Activated CD4-positive, alpha-beta T cell treated with anti-CD3 and anti-CD28 coated beads, Interleukin-2, amount 10 ng/mL, durations not matched to agents 7 days and 5 days (primary cell): ENCODE results near the gene TPPP2. TPM values are rescaled to one million over a fixed set of nuclear protein-coding genes. Genes with fewer than 3 reads are reported as not detected.

Experiments
- CTCF ChIA-PET: fragments of 350-600 bp; sonication (Branson Sonifier 250); formaldehyde crosslinking; loops from one replicate; lab custom pipeline; 2021; ENCODE audit warnings: antibody characterized with exemption; lab: Charles Lee
- POLR2A ChIA-PET: fragments of 350-600 bp; sonication (Branson Sonifier 250); formaldehyde crosslinking; loops from one replicate; lab custom pipeline; 2021; ENCODE audit warnings: antibody characterized with exemption; lab: Charles Lee
- DNase-seq: peaks from one replicate; pipeline ENCODE4 v3.0.0-alpha.2; 2020
- H3K27ac Mint-ChIP-seq: one replicate; pipeline ENCODE4 v1.8.0; 2021; ENCODE audit warnings: mild to moderate bottlenecking, moderate library complexity, mixed read lengths
- H3K27me3 Mint-ChIP-seq: one replicate; pipeline ENCODE4 v1.8.0; 2021; ENCODE audit warnings: mixed read lengths
- H3K36me3 Mint-ChIP-seq: one replicate; pipeline ENCODE4 v1.8.0; 2021; ENCODE audit warnings: low read depth, mixed read lengths
- H3K4me1 Mint-ChIP-seq: one replicate; pipeline ENCODE4 v1.8.0; 2021; ENCODE audit warnings: mixed read lengths
- H3K4me3 Mint-ChIP-seq: one replicate; pipeline ENCODE4 v1.8.0; 2021; ENCODE audit warnings: mild to moderate bottlenecking, moderate library complexity, mixed read lengths
- H3K9me3 Mint-ChIP-seq: one replicate; pipeline ENCODE4 v1.8.0; 2021; ENCODE audit warnings: mixed read lengths
- total RNA-seq, 2 experiments: library from RNA; stranded (reverse); gene quantifications; one replicate each; pipeline ENCODE4 v1.2.3, GENCODE V29; 2021

The TPPP2 gene
- total RNA-seq, 2 experiments from 2014 or later = not detected

GRCh38 chr14:21070083-21070609 is 40.1 kb downstream of the TPPP2 start, which contains the start of gene ARHGEF40:
ARHGEF40 (plus strand) TSS chr14:21070304; CDS start chr14:21070397, 93 bp downstream.
- Mint-ChIP-seq H3K27ac (no peak within 1 kb of the TSS), H3K4me1 (peaks cover 34% of the 10 kb centered on the region), H3K27me3 (peaks cover 74% of the 10 kb centered on the region), H3K4me3 (peak within 1 kb of the TSS; percentile 61), H3K9me3 (no peaks in the 10 kb centered on the region), H3K36me3 (no peaks in the 10 kb centered on the region)
- ChIA-PET CTCF (interaction anchor here (1.9 to 3.1 kb wide), 6 partner anchors 12 to 55 kb away, joined by 4 to 25 read pairs (median 8); partner anchors contain the start of gene RNASE8), POLR2A (interaction anchor here (0.8 kb wide), 1 partner anchor 177 kb away, joined by 3 read pairs; no protein-coding TSS in a partner anchor)
- DNase-seq = no peak

DNA sequence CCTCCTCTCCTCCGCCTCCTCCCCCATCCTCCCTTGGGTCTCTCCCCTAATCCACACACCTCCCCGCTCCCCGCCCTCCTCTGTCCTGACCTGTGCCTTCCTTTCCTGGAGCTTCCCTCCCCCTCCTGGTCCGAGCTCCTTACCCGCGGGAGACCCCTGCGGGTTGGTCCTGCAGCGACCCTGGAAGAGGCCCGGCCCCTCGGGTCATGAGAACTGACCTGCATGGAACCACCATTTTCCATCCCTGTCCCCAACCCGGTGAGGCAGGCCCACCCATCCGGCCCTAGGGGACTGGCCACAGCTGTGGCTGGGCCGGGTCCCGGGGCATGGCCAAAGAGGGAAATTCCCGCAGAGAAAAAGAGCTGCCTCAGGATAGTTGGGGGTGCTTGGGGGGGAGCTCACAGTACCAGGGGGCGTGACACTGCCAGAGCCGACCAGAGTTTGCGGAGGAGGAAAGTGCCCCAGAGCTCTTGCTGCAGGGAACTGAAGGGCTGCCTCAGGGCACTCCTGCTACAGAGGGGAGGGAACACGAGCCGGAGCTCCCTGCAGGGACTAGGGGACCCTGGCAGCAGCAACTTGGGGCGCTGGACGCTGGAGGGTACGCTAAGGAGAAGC is 40.7 kb downstream of the TPPP2 start:
- no peak overlapping the region for H3K27ac Mint-ChIP-seq
- CTCF ChIA-PET = interaction anchor here (0.9 to 3.1 kb wide), 7 partner anchors 12 to 56 kb away, joined by 3 to 25 read pairs (median 7); partner anchors contain the start of gene RNASE8
- POLR2A ChIA-PET = interaction anchor here (0.8 kb wide), 1 partner anchor 176 kb away, joined by 3 read pairs; no protein-coding TSS in a partner anchor

DNA sequence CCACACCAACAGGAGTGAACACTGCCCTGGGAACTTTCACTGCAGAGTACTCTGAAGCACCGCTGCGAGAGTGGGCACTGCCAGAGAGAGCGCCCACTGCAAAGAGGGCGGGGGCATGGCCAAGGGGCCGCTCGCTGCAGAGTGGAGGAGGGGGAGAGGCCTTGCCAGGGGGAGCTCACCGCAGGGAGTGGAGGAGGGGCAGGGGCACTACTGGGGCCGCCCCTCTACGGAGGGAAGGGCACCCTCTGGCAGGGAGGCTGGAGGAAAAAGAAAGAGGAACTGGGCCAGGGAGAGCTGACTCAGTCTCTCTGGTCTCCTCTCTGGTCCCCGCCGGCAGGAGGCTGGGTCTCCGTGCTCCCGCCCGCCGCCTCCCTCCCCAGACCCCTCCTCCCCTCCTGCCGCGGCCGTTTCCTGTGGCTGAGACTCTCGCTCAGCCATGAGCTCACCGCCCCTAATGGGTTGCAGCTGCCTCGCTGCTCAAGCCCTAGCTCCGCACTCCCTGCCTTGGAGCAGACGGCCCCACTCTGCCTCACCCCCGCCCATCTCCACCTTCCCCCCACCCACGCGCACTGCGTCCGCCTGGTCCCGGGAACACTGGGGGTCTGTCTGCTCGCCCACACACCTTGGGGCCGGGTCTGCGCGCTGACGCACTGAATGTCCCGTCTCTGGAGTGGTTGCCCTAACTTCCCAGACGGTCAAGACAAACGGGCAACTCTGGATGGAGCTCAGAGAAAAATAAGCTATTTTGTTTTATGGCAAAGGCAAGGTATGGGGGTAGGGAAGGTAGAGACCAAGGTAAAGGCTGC is 41.4 kb downstream of the TPPP2 start:
- no peaks in the 10 kb centered on the region for H3K9me3 Mint-ChIP-seq
- no peaks in the 10 kb centered on the region for H3K36me3 Mint-ChIP-seq
- ChIA-PET POLR2A (interaction anchor here (0.5 to 0.8 kb wide), 2 partner anchors 151 to 176 kb away, joined by 3 to 5 read pairs; no protein-coding TSS in a partner anchor), CTCF (interaction anchor here (0.6 to 3.1 kb wide), 8 partner anchors 10 to 57 kb away, joined by 3 to 25 read pairs (median 6); partner anchors contain the start of gene RNASE8)
- H3K27me3 Mint-ChIP-seq = peaks cover 63% of the 10 kb centered on the region
- no peak overlapping the region for H3K27ac Mint-ChIP-seq
- peak; percentile 50 for DNase-seq
- H3K4me1 Mint-ChIP-seq = peaks cover 34% of the 10 kb centered on the region
- peak overlapping the region; percentile 61 for H3K4me3 Mint-ChIP-seq

More for the DNA sequence above, 40.7 kb downstream of the TPPP2 start:
- H3K9me3 Mint-ChIP-seq = no peaks in the 10 kb centered on the region
- peaks cover 34% of the 10 kb centered on the region for H3K4me1 Mint-ChIP-seq
- H3K36me3 Mint-ChIP-seq = no peaks in the 10 kb centered on the region
- peak overlapping the region; percentile 61 for H3K4me3 Mint-ChIP-seq
- no peak for DNase-seq
- peaks cover 69% of the 10 kb centered on the region for H3K27me3 Mint-ChIP-seq

GRCh38 chr14:21072031-21072473 is 42.0 kb downstream of the TPPP2 start:
- no peak overlapping the region for H3K27ac Mint-ChIP-seq
- H3K4me3 Mint-ChIP-seq = no peak overlapping the region
- no peak for DNase-seq
- no peaks in the 10 kb centered on the region for H3K9me3 Mint-ChIP-seq
- POLR2A ChIA-PET = interaction anchor here (0.5 kb wide), 1 partner anchor 150 kb away, joined by 5 read pairs; no protein-coding TSS in a partner anchor
- H3K36me3 Mint-ChIP-seq = no peaks in the 10 kb centered on the region
- H3K27me3 Mint-ChIP-seq = peaks cover 58% of the 10 kb centered on the region
- H3K4me1 Mint-ChIP-seq = peaks cover 34% of the 10 kb centered on the region
- CTCF ChIA-PET = interaction anchor here (1.9 to 3.1 kb wide), 6 partner anchors 14 to 57 kb away, joined by 4 to 25 read pairs (median 8); partner anchors contain the start of gene RNASE8

DNA sequence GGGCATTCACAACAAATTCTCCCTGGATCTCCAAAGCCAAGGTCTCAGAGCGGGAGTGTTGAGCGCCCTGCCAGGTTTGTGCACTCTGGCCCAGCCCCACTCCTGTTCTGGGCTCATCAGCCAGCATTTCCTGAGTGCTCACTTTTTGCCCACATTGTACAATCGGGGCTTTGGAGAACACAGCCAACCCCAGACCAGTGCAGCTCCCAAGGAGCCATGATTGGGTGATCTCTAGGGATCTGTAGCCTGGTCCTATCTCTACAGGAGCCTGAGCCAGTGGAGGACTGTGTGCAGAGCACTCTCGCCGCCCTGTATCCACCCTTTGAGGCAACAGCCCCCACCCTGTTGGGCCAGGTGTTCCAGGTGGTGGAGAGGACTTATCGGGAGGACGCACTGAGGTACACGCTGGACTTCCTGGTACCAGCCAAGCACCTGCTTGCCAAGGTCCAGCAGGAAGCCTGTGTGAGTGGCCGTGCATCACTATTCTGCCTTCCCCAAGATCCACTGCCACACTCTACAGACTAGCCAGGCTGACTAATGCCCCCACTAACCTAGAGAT is 42.8 kb downstream of the TPPP2 start:
- ChIA-PET POLR2A (no interaction called here), CTCF (interaction anchor here (0.9 to 3.1 kb wide), 5 partner anchors 10 to 55 kb away, joined by 3 to 25 read pairs (median 5); no protein-coding TSS in a partner anchor)
- Mint-ChIP-seq H3K27ac (no peak overlapping the region), H3K4me3 (no peak overlapping the region), H3K36me3 (no peaks in the 10 kb centered on the region), H3K9me3 (no peaks in the 10 kb centered on the region), H3K27me3 (peaks cover 50% of the 10 kb centered on the region), H3K4me1 (peaks cover 34% of the 10 kb centered on the region)
- no peak for DNase-seq

DNA sequence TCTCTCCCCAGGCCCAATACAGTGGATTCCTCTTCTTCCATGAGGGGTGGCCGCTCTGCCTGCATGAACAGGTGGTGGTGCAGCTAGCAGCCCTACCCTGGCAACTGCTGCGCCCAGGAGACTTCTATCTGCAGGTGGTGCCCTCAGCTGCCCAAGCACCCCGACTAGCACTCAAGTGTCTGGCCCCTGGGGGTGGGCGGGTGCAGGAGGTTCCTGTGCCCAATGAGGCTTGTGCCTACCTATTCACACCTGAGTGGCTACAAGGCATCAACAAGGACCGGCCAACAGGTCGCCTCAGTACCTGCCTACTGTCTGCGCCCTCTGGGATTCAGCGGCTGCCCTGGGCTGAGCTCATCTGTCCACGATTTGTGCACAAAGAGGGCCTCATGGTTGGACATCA is 43.9 kb downstream of the TPPP2 start:
- no peak for DNase-seq
- H3K27me3 Mint-ChIP-seq = peaks cover 42% of the 10 kb centered on the region
- peaks cover 28% of the 10 kb centered on the region for H3K4me1 Mint-ChIP-seq
- no peak overlapping the region for H3K27ac Mint-ChIP-seq
- CTCF ChIA-PET = interaction anchor here (1.2 to 2.4 kb wide), 2 partner anchors 11 to 18 kb away, joined by 5 to 10 read pairs; no protein-coding TSS in a partner anchor
- no peak overlapping the region for H3K4me3 Mint-ChIP-seq
- no peaks in the 10 kb centered on the region for H3K9me3 Mint-ChIP-seq
- H3K36me3 Mint-ChIP-seq = no peaks in the 10 kb centered on the region
- POLR2A ChIA-PET = no interaction called here

- H3K36me3 Mint-ChIP-seq = no peaks in the 10 kb centered on the region
- H3K27ac Mint-ChIP-seq = no peak overlapping the region
- ChIA-PET CTCF (interaction anchor here (0.7 to 2.4 kb wide), 2 partner anchors 18 to 183 kb away, joined by 3 to 10 read pairs; no protein-coding TSS in a partner anchor), POLR2A (no interaction called here)
- DNase-seq = no peak
- no peak overlapping the region for H3K4me3 Mint-ChIP-seq
- peaks cover 22% of the 10 kb centered on the region for H3K4me1 Mint-ChIP-seq
- H3K27me3 Mint-ChIP-seq = peaks cover 37% of the 10 kb centered on the region
- no peaks in the 10 kb centered on the region for H3K9me3 Mint-ChIP-seq
These were observed 44.6 kb downstream of the TPPP2 start for GRCh38 chr14:21074398-21075272.

DNA sequence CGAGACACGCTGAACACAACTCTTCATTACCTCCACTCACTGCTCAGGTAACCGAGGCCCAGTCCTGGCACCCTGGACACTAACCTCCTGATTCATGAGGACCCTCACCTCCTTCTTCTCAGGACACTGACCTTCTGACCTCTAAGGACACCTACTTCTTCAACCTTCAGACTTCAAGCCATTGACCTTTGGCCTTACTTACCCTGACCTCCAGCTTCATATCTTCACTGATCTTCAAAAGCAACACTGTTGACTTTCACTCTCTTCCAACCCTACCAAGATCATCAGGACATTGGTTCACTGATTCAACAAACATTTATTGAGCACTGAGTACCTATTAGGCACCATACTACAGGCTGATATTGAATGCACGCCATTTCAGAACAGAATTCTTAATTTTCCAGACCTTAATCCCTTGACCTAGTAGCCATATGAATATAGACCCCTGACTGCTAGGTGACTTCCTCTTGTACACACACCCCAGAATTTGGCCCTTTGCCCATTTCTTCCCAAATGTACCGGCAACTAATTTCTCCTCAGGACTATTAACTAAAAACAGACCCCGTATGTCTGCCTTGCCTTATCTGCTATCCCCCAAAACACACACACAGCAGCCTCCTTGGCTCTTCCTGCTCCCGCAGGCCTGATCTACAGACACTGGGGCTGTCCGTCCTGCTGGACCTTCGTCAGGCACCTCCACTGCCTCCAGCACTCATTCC is 45.9 kb downstream of the TPPP2 start:
- POLR2A ChIA-PET = no interaction called here
- no peaks in the 10 kb centered on the region for H3K9me3 Mint-ChIP-seq
- CTCF ChIA-PET = interaction anchor here (1.0 kb wide), 1 partner anchor 17 kb away, joined by 4 read pairs; no protein-coding TSS in a partner anchor
- no peaks in the 10 kb centered on the region for H3K36me3 Mint-ChIP-seq
- no peak overlapping the region for H3K4me3 Mint-ChIP-seq
- peaks cover 13% of the 10 kb centered on the region for H3K4me1 Mint-ChIP-seq
- H3K27me3 Mint-ChIP-seq = peaks cover 30% of the 10 kb centered on the region
- DNase-seq = no peak
- H3K27ac Mint-ChIP-seq = no peak overlapping the region

DNA sequence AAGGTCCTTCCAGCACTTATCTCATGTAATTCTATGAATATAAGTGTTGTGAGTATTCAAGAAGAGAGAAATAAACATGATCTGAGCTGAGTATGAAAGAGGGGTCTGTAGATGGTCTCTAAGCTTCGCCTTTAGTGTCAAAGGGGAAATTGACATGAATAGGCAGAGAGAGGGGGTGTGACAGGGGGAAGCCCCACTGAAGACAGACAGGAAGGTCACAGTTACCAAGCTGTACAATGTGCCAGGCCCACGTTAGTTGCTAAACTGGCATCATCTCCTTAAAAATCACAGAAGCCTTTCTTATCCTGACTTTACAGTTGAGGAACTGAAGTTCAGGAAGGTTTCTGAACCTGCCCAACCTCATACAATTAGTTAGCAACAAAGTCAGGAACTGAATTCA is 47.7 kb downstream of the TPPP2 start:
- no peaks in the 10 kb centered on the region for H3K9me3 Mint-ChIP-seq
- no peaks in the 10 kb centered on the region for H3K36me3 Mint-ChIP-seq
- no peaks in the 10 kb centered on the region for H3K4me1 Mint-ChIP-seq
- ChIA-PET CTCF (interaction anchor here (1.2 kb wide), 1 partner anchor 15 kb away, joined by 4 read pairs; no protein-coding TSS in a partner anchor), POLR2A (no interaction called here)
- no peak overlapping the region for H3K27ac Mint-ChIP-seq
- no peak for DNase-seq
- H3K4me3 Mint-ChIP-seq = no peak overlapping the region
- H3K27me3 Mint-ChIP-seq = peaks cover 13% of the 10 kb centered on the region

GRCh38 chr14:21078287-21078686 is 48.3 kb downstream of the TPPP2 start:
- H3K4me1 Mint-ChIP-seq = no peaks in the 10 kb centered on the region
- H3K27me3 Mint-ChIP-seq = peaks cover 10% of the 10 kb centered on the region
- no peak for DNase-seq
- H3K4me3 Mint-ChIP-seq = no peak overlapping the region
- no peaks in the 10 kb centered on the region for H3K9me3 Mint-ChIP-seq
- H3K36me3 Mint-ChIP-seq = no peaks in the 10 kb centered on the region
- ChIA-PET POLR2A (no interaction called here), CTCF (interaction anchor here (1.2 to 2.1 kb wide), 3 partner anchors 11 to 61 kb away, joined by 3 to 5 read pairs (median 4); no protein-coding TSS in a partner anchor)
- H3K27ac Mint-ChIP-seq = no peak overlapping the region

- Mint-ChIP-seq H3K4me1 (no peaks in the 10 kb centered on the region), H3K27me3 (peaks cover 6% of the 10 kb centered on the region), H3K27ac (no peak overlapping the region), H3K36me3 (no peaks in the 10 kb centered on the region), H3K4me3 (no peak overlapping the region), H3K9me3 (no peaks in the 10 kb centered on the region)
- DNase-seq = no peak
- POLR2A ChIA-PET = no interaction called here
- CTCF ChIA-PET = interaction anchor here (1.5 to 2.1 kb wide), 3 partner anchors 12 to 61 kb away, joined by 3 to 11 read pairs (median 5); no protein-coding TSS in a partner anchor
These were observed 48.7 kb downstream of the TPPP2 start for GRCh38 chr14:21078726-21079125.
